OCI-LY3 (cell line): ENCODE results near the gene TBC1D32.
"Not testable (repeated sequence)": the region's sequence is repeated elsewhere in the genome, so short reads cannot be mapped to it uniquely, and the experiment has no call there.

Experiments
- H2AFZ ChIP-seq: fragments of 200-600, 300-600 bp; shearing (Covaris generic); 2 replicates; pipeline ENCODE4 v1.6.0; 2014; ENCODE audit warnings: antibody characterized with exemption, low read depth, low read length
- H3K27ac ChIP-seq: fragments of 200-600, 300-600 bp; sonication (generic); 2 replicates; pipeline ENCODE4 v1.5.1; 2014; ENCODE audit warnings: mild to moderate bottlenecking, low read length, moderate library complexity, mixed read lengths
- H3K27me3 ChIP-seq: fragments of 200-600, 300-600 bp; sonication (generic); 2 replicates; pipeline ENCODE4 v1.6.1; 2014; ENCODE audit warnings: low read depth, low read length, mixed read lengths
- H3K36me3 ChIP-seq: fragments of 200-600, 300-600 bp; sonication (generic); replicated peaks from 2 replicates; pipeline ENCODE3; 2014; ENCODE audit warnings: low read depth, low read length, mixed read lengths
- H3K4me1 ChIP-seq: fragments of 300-600, 200-600 bp; sonication (generic); 2 replicates; pipeline ENCODE4 v1.6.1; 2014; ENCODE audit warnings: low read length, mixed read lengths
- H3K4me2 ChIP-seq: fragments of 200-600, 300-600 bp; sonication (generic); 2 replicates; pipeline ENCODE4 v1.6.1; 2014; ENCODE audit warnings: low read length, mixed read lengths
- H3K4me3 ChIP-seq: fragments of 300-600, 200-600 bp; sonication (generic); 2 replicates; pipeline ENCODE4 v1.5.1; 2014; ENCODE audit warnings: antibody characterized with exemption, mild to moderate bottlenecking, low read length, moderate library complexity
- H3K79me2 ChIP-seq: fragments of 300-600, 200-600 bp; shearing (Covaris generic); 2 replicates; pipeline ENCODE4 v1.6.1; 2014; ENCODE audit warnings: mild to moderate bottlenecking, low read length, mixed read lengths
- H3K9ac ChIP-seq: fragments of 300-600, 200-600 bp; shearing (Covaris generic); 2 replicates; pipeline ENCODE4 v1.6.0; 2014; ENCODE audit warnings: mild to moderate bottlenecking, low read length, moderate library complexity
- H3K9me3 ChIP-seq: fragments of 200-600, 300-600 bp; shearing (Covaris generic); 2 replicates; pipeline ENCODE4 v1.6.1; 2014; ENCODE audit warnings: low read length, mixed read lengths; ENCODE audit not compliant: insufficient read depth
- H4K20me1 ChIP-seq: fragments of 200-600, 300-600 bp; sonication (generic); 2 replicates; pipeline ENCODE4 v1.6.1; 2016; ENCODE audit warnings: low read length, mixed read lengths; ENCODE audit not compliant: insufficient read depth
- CTCF ChIP-seq: fragments of 200-600, 300-600 bp; sonication (generic); IDR thresholded peaks from 2 replicates; pipeline ENCODE4 v1.5.1; 2014; ENCODE audit warnings: antibody characterized with exemption, low read length, low read depth
- EZH2phosphoT487 ChIP-seq: fragments of 200-600 bp; shearing (Covaris generic); IDR thresholded peaks from 2 replicates; pipeline ENCODE4 v1.6.1; 2018; ENCODE audit warnings: antibody characterized with exemption, mixed run types, low read depth

Gene TBC1D32

DNA sequence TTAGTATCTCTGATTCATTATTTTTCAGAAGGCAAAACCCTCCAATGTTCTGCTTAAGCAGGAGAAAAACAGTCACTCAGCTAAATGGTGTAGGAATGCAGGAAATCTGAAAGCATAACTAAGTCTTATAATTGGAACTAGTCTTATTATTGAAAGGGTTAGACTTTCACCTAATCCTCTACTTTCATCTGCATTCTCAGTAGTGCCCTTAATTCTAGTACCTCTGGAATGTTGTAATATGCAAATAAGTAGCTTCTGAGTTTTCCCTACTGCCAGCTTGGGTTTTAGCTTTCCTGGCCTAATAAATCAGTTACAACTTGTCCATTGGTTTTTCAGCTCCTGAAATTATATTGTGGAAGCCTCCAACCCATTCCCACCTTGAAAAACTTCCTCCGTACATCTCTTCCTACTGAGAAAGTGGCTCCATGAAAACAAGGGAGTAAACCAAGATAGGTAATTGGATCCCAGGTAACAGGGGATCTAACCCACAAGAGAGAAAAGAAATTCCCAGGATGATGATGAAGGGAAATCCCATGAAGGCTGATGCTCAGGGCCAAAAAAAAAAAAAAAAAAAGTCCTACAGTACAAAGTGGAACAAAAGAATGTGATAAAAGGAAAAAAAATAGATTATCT, 147.0 kb downstream of the TBC1D32 start:
- Histone ChIP-seq H3K4me1 (no peaks in the 10 kb centered on the region), H3K4me2 (no peak overlapping the region), H3K9me3 (no peaks in the 10 kb centered on the region), H3K36me3 (no peaks in the 10 kb centered on the region), H4K20me1 (no peaks in the 10 kb centered on the region), H3K27ac (no peak overlapping the region), H2AFZ (no peak overlapping the region), H3K27me3 (no peaks in the 10 kb centered on the region), H3K4me3 (no peak overlapping the region), H3K9ac (no peak overlapping the region), H3K79me2 (no peaks in the 10 kb centered on the region)
- TF ChIP-seq CTCF (no peak), EZH2phosphoT487 (no peak)

- Histone ChIP-seq H3K4me1 (no peaks in the 10 kb centered on the region), H3K4me2 (no peak overlapping the region), H3K36me3 (no peaks in the 10 kb centered on the region), H3K9ac (no peak overlapping the region), H3K27ac (no peak overlapping the region), H2AFZ (no peak overlapping the region), H3K4me3 (no peak overlapping the region), H3K79me2 (no peaks in the 10 kb centered on the region), H3K9me3 (no peaks in the 10 kb centered on the region), H4K20me1 (no peaks in the 10 kb centered on the region), H3K27me3 (no peaks in the 10 kb centered on the region)
- no peak for TF ChIP-seq CTCF
- TF ChIP-seq EZH2phosphoT487: no peak
These were observed 150.5 kb downstream of the TBC1D32 start for GRCh38 chr6:121183742-121184141.

DNA sequence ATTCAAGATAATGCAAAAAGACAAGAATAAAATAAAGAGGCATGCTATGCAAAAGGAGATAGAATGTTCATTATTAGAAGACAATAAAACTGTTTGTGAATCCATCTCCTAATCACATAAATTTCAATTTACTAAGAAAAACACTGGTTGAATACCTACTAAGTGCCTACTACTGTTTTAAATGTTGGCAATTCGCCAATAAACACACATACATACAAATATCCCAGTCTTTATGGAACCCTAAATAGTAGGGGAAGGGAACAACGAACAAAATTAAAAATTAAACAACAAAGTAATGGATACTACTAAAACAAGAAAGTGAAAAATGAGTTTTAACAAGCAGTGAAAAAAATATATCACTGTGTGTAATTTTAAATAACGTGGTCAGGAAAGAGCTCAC, 158.5 kb downstream of the TBC1D32 start:
- Histone ChIP-seq H3K27ac (no peak overlapping the region), H3K4me2 (no peak overlapping the region), H3K9ac (no peak overlapping the region), H3K4me1 (no peaks in the 10 kb centered on the region), H3K27me3 (no peaks in the 10 kb centered on the region), H3K36me3 (no peaks in the 10 kb centered on the region), H4K20me1 (no peaks in the 10 kb centered on the region), H3K9me3 (no peaks in the 10 kb centered on the region), H2AFZ (no peak overlapping the region), H3K79me2 (no peaks in the 10 kb centered on the region), H3K4me3 (no peak overlapping the region)
- TF ChIP-seq CTCF (no peak), EZH2phosphoT487 (no peak)

DNA sequence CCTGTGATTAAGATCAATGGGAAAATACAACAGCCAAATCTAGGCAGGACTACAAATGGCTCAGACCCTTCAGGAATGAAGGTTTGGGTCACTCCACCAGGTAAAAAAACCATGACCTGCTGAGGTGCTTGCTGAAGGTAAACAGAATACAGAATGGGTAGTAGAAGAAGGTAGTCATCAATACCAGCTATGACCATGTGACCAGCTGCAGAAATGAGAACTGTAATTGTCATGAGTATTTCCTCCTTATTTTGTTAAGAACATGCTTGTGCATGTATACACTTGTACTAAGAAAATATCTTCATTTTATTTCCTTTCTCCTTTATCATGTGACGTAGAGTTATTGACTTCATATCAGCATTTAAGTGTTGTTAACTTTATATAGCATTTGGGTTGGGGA, 161.8 kb downstream of the TBC1D32 start:
- H3K27me3 ChIP-seq, H4K20me1 ChIP-seq, H3K9me3 ChIP-seq, H3K4me2 ChIP-seq, H3K27ac ChIP-seq, H3K36me3 ChIP-seq, H2AFZ ChIP-seq, H3K9ac ChIP-seq, H3K4me3 ChIP-seq, H3K4me1 ChIP-seq, H3K79me2 ChIP-seq: not testable (repeated sequence)

DNA sequence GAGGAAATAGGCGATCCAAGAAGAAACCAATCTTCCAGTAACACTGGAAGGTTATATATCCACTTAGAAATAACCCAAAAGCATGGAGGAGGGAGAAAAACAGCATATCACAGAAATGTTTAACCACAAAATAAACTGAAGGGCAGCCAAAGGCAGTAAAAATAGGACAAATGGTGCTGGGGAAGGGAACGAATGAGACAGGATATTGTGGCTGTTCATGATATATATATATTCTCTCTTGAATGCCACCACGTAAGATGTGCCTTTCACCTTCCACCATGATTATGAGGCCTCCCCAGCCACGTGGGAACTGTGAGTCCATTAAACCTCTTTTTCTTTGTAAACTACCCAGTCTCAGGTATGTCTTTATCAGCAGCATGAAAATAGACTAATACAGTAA, 162.4 kb downstream of the TBC1D32 start:
- Histone ChIP-seq H3K9me3 (no peaks in the 10 kb centered on the region), H3K27ac (no peak overlapping the region), H3K4me3 (no peak overlapping the region), H3K79me2 (no peaks in the 10 kb centered on the region), H2AFZ (no peak overlapping the region), H3K4me1 (no peaks in the 10 kb centered on the region), H3K36me3 (no peaks in the 10 kb centered on the region), H4K20me1 (no peaks in the 10 kb centered on the region), H3K4me2 (no peak overlapping the region), H3K27me3 (no peaks in the 10 kb centered on the region), H3K9ac (no peak overlapping the region)
- TF ChIP-seq CTCF (no peak), EZH2phosphoT487 (no peak)
